Peyer's patch (tissue), 4 donors: ENCODE data around the gene OR11A1.

ENCODE experiments used
- POLR2A ChIP-seq, 2 donors: fragments of 450-650 bp; IDR thresholded peaks; one replicate each; pipeline ENCODE4 v1.5.1; 2017; ENCODE audit warnings: antibody characterized with exemption in 2 of 2, mild to moderate bottlenecking in 2 of 2, moderate library complexity in 2 of 2
- TF ChIP-seq, protein P1 (sequence below), 6 experiments: fragments of 450-650 bp in 4 of 6; fragments of 200-600 bp in 2 of 6; sonication (generic) in 1 of 6; IDR thresholded peaks; one replicate each; pipeline ENCODE4 v1.5.1; 2017 to 2019; ENCODE audit warnings: antibody characterized with exemption in 6 of 6, mild to moderate bottlenecking in 3 of 6, moderate library complexity in 1 of 6

DNA sequence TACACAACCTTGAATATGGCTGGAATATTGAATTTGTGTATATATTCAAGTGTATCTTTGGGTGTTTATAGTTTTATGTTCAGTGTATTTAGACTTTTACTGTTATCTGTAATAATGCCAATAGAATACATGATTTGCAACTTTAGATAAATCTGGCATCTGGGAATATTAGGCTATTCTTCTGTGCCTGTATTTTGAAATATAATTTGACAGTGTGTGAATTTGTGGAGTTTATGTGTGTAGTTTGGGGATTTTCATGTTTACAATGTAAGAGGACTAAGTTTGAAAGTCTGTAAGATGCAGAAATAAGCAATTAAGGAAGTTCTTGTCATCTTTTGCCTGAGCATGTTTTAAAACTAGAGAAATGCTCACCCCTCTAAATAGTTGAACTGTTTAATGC is 17.9 kb downstream of the OR11A1 start, which contains the start of gene OR10C1:
- TF ChIP-seq, protein P1, sequence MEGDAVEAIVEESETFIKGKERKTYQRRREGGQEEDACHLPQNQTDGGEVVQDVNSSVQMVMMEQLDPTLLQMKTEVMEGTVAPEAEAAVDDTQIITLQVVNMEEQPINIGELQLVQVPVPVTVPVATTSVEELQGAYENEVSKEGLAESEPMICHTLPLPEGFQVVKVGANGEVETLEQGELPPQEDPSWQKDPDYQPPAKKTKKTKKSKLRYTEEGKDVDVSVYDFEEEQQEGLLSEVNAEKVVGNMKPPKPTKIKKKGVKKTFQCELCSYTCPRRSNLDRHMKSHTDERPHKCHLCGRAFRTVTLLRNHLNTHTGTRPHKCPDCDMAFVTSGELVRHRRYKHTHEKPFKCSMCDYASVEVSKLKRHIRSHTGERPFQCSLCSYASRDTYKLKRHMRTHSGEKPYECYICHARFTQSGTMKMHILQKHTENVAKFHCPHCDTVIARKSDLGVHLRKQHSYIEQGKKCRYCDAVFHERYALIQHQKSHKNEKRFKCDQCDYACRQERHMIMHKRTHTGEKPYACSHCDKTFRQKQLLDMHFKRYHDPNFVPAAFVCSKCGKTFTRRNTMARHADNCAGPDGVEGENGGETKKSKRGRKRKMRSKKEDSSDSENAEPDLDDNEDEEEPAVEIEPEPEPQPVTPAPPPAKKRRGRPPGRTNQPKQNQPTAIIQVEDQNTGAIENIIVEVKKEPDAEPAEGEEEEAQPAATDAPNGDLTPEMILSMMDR (IDR thresholded peaks at IDR 0.05), result no peak
- no peak for TF ChIP-seq POLR2A (IDR thresholded peaks at IDR 0.05)
